ENCODE data around the gene ZNF345.

The ZNF345 gene

GRCh38 chr19:36850559-36851442 is at the start of gene ZNF345:
TSS of gene ZNF345 (plus strand) at chr19:36850876. CDS start at chr19:36876831, 25,955 bp downstream.
- H3K27ac ChIP-seq: peak within 1 kb of the TSS; percentile 99

DNA sequence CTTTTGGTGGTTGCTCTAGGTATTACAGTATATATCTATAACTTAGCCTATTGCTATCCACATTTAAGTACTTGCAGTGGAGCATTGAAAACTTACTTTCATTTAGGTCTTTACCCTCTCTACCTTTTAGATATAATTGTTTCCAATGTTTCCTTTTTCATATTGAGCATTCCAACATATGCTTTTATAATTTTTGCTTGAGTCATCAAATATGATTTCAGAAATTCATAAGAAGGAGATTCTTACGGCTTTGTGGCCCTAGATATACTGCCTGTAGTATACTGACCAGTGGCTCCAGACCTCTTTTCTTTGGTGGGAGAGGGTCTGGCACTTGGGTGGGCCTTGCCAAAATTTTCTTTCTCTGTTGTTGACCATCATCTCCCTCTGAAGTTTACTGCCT is 45.3 kb upstream of the ZNF345 start:
- no peak for DNase-seq (ENCODE audit: low read depth, low spot score)
- H3K27ac ChIP-seq: no peak overlapping the region

More at GRCh38 chr19:36850559-36851442, at the start of gene ZNF345:
- DNase-seq (ENCODE audit: low read depth, low spot score): peak; percentile 74

- H3K27ac ChIP-seq: no peak overlapping the region
- DNase-seq (ENCODE audit: low read depth, low spot score): no peak
Measured at GRCh38 chr19:36807029-36807428, 43.6 kb upstream of the ZNF345 start.

DNA sequence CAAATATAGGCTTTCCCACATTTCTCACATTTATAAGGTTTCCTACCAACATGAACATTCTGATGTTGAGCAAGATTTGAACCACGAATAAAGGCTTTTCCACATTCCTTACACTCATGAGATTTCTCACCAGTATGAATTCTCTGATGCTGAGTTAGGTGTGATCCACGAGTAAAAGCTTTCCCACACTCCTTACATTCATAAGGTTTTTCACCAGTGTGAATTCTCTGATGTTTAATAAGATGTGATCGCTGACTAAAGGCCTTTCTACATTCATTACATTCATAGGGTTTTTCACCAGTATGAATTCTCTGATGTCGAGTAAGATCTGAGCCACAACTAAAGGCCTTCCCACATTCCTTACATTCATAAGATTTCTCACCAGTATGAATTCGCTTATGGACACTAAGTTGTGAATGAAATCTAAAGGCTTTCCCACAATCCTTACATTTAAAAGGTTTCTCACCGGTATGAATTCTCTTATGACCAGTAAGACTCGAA is 31.5 kb upstream of the ZNF345 start:
- DNase-seq (ENCODE audit: low read depth, low spot score): no peak
- H3K27ac ChIP-seq: no peak overlapping the region

GRCh38 chr19:36821758-36822157 is 28.9 kb upstream of the ZNF345 start:
- H3K27ac ChIP-seq: no peak overlapping the region
- no peak for DNase-seq (ENCODE audit: low read depth, low spot score)

GRCh38 chr19:36833430-36833829 is 17.2 kb upstream of the ZNF345 start:
- no peak for DNase-seq (ENCODE audit: low read depth, low spot score)
- H3K27ac ChIP-seq: no peak overlapping the region

DNA sequence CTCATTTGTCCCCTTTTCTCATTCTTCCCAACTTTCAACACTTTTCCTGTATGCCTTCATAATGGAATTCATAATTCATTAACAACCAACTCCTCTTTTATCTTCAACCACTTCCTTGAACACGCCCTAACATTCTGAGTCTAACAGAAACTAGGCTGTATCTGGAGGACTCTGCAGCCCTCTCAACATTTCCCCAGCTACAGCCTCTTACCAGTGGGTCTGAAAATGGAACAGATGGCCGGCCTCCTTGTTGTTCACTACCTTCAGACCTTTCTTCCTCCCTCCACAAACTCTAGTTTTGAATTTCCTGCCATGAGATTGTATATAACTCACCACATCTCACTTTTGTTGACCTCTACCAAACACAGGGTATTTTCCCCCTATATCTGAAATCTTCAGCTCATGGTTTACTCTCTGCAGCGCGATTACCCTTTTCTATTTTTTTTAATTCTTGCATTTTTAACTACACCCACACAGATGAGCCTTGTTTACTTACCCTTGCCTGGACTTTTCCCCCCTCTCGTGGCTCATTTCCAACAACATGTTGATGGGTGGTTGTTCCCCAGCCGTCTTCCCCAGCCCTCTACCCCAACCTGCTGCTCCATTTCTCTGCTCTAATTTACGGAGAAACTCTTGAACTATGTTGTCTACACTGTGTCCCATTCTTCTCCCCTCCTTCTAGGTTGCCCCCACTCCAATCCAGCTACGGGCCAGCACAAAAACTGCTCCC is 13.3 kb upstream of the ZNF345 start:
- no peak for DNase-seq (ENCODE audit: low read depth, low spot score)
- H3K27ac ChIP-seq: peak overlapping the region; percentile 71

- H3K27ac ChIP-seq: peak within 1 kb of the TSS; percentile 71
- DNase-seq (ENCODE audit: low read depth, low spot score): peak; percentile 41
Measured at GRCh38 chr19:36837906-36838783, 12.5 kb upstream of the ZNF345 start, which contains the start of gene ZNF790. TSS of gene ZNF790 (minus strand) at chr19:36838387. CDS start at chr19:36825619, 12,768 bp downstream.

DNA sequence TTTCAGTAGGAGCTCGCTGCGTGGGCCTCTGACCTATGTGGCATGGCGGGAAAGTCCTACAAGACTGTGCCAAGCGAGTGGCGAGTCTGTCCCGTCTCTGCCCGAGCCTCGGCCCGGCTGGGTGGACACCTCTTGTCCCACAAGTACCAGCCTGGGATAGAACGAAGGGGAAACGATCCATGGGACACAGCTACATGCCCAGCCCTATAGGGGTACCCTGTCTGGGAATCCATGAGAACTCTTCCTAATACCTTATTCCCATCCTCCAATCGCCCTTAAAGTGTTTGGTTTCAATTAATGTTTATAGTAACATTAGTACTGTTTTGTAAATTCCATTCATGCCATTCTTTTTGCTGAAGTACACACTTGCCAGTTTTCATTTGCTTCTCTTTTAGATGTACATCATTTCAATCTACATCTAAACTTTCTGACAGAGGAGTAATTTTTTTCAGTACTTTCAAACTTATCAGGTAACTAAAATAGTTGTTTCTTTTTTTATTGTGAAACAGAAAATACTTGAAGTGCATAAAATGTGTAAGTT is 11.8 kb upstream of the ZNF345 start:
- no peak for DNase-seq (ENCODE audit: low read depth, low spot score)
- H3K27ac ChIP-seq: peak overlapping the region; percentile 71

DNA sequence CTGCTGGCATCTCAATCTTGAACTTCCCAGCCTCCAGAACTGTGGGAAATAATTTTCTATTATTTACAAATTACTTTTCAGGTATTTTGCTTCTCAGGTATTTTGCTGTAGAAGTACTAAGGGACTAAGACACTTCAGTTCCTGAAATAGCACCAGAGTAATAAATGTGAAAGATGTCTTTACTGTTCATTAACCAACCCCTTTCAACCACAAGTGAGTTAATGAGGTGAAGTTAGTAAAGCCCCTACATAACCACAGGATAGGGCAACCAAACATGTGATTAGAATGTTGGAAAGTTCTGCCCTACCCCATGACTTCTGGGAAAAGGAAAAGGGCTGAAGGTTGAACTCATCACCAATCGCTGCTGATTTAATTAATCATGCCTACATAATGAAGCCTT is 2.7 kb upstream of the ZNF345 start:
- DNase-seq (ENCODE audit: low read depth, low spot score): no peak
- peak overlapping the region; percentile 99 for H3K27ac ChIP-seq

GRCh38 chr19:36849701-36850558 is 746 bp upstream of the ZNF345 start:
- peak overlapping the region; percentile 99 for H3K27ac ChIP-seq
- peak; percentile 68 for DNase-seq (ENCODE audit: low read depth, low spot score)

GRCh38 chr19:36851898-36852297 is 1.2 kb downstream of the ZNF345 start:
- no peak overlapping the region for H3K27ac ChIP-seq
- no peak for DNase-seq (ENCODE audit: low read depth, low spot score)

DNA sequence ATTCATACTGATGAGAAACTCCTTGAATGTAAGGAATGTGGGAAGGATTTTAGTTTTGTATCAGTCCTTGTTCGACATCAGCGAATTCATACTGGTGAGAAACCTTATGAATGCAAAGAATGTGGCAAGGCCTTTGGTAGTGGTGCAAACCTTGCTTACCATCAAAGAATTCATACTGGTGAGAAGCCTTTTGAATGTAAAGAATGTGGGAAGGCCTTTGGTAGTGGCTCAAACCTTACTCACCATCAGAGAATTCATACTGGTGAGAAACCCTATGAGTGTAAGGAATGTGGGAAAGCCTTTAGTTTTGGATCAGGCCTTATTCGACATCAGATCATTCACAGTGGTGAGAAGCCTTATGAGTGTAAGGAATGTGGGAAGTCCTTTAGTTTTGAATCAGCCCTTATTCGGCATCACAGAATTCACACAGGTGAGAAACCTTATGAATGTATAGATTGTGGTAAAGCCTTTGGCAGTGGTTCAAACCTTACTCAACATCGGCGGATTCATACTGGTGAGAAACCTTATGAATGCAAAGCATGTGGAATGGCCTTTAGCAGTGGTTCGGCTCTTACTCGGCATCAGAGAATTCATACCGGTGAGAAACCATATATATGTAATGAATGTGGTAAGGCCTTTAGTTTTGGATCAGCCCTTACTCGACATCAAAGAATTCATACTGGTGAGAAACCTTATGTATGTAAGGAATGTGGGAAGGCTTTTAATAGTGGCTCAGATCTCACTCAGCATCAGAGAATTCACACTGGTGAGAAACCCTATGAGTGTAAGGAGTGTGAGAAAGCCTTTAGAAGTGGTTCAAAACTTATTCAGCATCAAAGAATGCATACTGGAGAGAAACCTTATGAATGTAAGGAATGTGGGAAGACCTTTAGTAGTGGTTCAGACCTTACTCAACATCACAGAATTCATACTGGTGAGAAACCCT is 26.6 kb downstream of the ZNF345 start:
- no peak overlapping the region for H3K27ac ChIP-seq

GRCh38 chr19:36891768-36892357 is 41.2 kb downstream of the ZNF345 start:
- no peak for DNase-seq (ENCODE audit: low read depth, low spot score)
- H3K27ac ChIP-seq: no peak overlapping the region

More for the DNA sequence above, 26.6 kb downstream of the ZNF345 start:
- no peak for DNase-seq (ENCODE audit: low read depth, low spot score)

DNA sequence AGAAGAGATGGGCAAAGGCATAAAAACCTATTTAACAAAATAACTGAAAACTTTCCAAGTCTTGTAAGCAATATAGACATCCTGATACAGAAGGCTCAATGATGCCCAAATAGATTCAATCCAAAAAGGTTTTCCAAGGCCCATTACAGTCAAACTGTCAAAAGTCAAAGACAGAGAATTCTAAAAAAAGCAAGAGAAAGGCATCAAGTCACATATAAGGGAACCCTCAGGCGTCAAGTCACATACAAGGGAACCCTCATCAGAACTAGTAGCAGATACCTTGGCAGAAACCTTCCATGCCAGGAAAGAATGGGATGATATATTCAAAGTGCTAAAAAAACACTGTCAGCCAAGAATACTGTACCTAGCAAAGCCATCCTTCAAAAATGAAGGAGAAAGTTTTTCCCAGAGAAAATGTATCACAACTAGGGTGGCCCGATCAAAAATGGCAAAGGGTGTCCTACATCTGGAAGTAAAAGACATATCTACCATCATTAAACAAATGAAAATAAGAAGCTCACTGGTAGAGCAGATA is 44.2 kb downstream of the ZNF345 start:
- H3K27ac ChIP-seq: no peak overlapping the region

DNA sequence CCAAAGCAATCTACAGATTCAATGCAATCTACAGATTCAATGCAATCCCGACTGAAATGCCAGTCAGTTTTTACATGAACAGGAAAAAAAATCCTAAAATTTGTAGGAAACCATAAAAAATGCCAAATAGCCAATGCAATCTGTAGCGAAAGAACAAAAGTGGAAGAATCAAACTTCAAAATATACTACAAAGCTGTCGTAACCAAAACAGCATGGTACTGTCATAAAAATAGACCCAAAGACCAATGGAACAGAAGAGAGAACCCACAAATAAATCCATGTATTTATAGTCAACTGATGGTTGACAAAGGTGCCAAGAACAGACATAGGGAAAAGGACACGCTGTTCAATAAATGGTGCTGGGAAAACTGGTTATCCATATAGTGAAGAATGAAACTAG is 47.7 kb downstream of the ZNF345 start:
- DNase-seq (ENCODE audit: low read depth, low spot score): no peak
- no peak overlapping the region for H3K27ac ChIP-seq

More for the DNA sequence above, 44.2 kb downstream of the ZNF345 start:
- no peak for DNase-seq (ENCODE audit: low read depth, low spot score)
